HepG2 (cell line): Measurements from ENCODE around the gene METAP1D. TPM values are rescaled to one million over a fixed set of nuclear protein-coding genes. Genes with fewer than 3 reads are reported as not detected.

Experiments
- FOXA1 ChIP-seq, 2 experiments: fragments of 450-650 bp in 1 of 2; sonication (generic) in 1 of 2; formaldehyde crosslinking in 1 of 2; IDR thresholded peaks; 2 replicates each; pipeline versions ENCODE4 v1.4.0 to v1.6.1; 2016 to 2020; ENCODE audit warnings: missing genetic modification reagents in 1 of 2
- IKZF1 ChIP-seq: fragments of 450-650 bp; IDR thresholded peaks from 2 replicates; pipeline ENCODE4 v1.7.1; 2016
- SCMH1 ChIP-seq: sonication (generic); formaldehyde crosslinking; IDR thresholded peaks from 2 replicates; pipeline ENCODE4 v1.9.0; 2021; ENCODE audit warnings: missing genetic modification reagents, mild to moderate bottlenecking, borderline replicate concordance
- U2AF2 ChIP-seq: fragments of 200-400 bp; formaldehyde crosslinking; IDR thresholded peaks from 2 replicates; pipeline ENCODE4 v1.6.1; 2017; ENCODE audit warnings: low read depth, mild to moderate bottlenecking, low read length
- ZMYM4 ChIP-seq: sonication (generic); formaldehyde crosslinking; IDR thresholded peaks from 2 replicates; pipeline ENCODE4 v1.8.1; 2023; ENCODE audit warnings: mild to moderate bottlenecking, missing genetic modification reagents
- ZNF234 ChIP-seq: sonication (generic); formaldehyde crosslinking; conservative IDR thresholded peaks from 2 replicates; pipeline ENCODE4 v1.5.1; 2020; ENCODE audit warnings: mild to moderate bottlenecking, missing genetic modification reagents
- ZNF296 ChIP-seq: sonication (generic); formaldehyde crosslinking; conservative IDR thresholded peaks from 2 replicates; pipeline ENCODE4 v1.5.0; 2020; ENCODE audit warnings: mild to moderate bottlenecking, missing genetic modification reagents
- polyA plus RNA-seq, 8 experiments: library from polyadenylated mRNA; depleted of rRNA in 3 of 8; stranded (reverse) in 7 of 8; unstranded in 1 of 8; fragments of >200 nt; fragmentation: Illumina TruSeq in 4 of 8; extraction: Trizol in 4 of 8; gene quantifications; 2 replicates each; pipeline versions ENCODE4 v1.2.1 to v1.2.3, GENCODE V29; 2011 to 2016; ENCODE audit warnings: low read depth in 4 of 8, missing spikeins in 1 of 8, mixed read lengths in 1 of 8; ENCODE audit not compliant: insufficient read depth in 1 of 8
- total RNA-seq, 5 experiments: library from RNA; depleted of rRNA; stranded (reverse); fragments of >200 nt; fragmentation: Illumina TruSeq; extraction: Trizol; gene quantifications; 2 replicates each; pipeline ENCODE4 v1.2.3, GENCODE V29; 2016; ENCODE audit warnings: low read depth in 1 of 5
- TF ChIP-seq, protein P1 (sequence below): sonication (generic); formaldehyde crosslinking; IDR thresholded peaks from 2 replicates; pipeline ENCODE4 v1.8.1; 2022; ENCODE audit warnings: mild to moderate bottlenecking, missing genetic modification reagents
- TF ChIP-seq, protein P2 (sequence below): sonication (generic); formaldehyde crosslinking; IDR thresholded peaks from 2 replicates; pipeline ENCODE4 v1.4.0; 2020; ENCODE audit warnings: missing genetic modification reagents, borderline replicate concordance
- TF ChIP-seq, protein P3 (sequence below): sonication (generic); formaldehyde crosslinking; IDR thresholded peaks from 2 replicates; pipeline ENCODE4 v1.8.0; 2022; ENCODE audit warnings: mild to moderate bottlenecking, missing genetic modification reagents, moderate library complexity
- TF ChIP-seq, protein P4 (sequence below): sonication (generic); formaldehyde crosslinking; IDR thresholded peaks from 2 replicates; pipeline ENCODE4 v1.4.0; 2020; ENCODE audit warnings: missing genetic modification reagents
- TF ChIP-seq, protein P5 (sequence below): sonication (generic); formaldehyde crosslinking; IDR thresholded peaks from 2 replicates; pipeline ENCODE4 v1.9.0; 2022; ENCODE audit warnings: missing genetic modification reagents, mild to moderate bottlenecking, borderline replicate concordance
- TF ChIP-seq, protein P6 (sequence below): sonication (generic); formaldehyde crosslinking; IDR thresholded peaks from 2 replicates; pipeline ENCODE4 v1.8.1; 2023; ENCODE audit warnings: mild to moderate bottlenecking, missing genetic modification reagents

METAP1D gene
- total and polyA plus RNA-seq, 2 of the 13 experiments (the other 11 are each of a cell fraction or from before 2014, with no cell fraction given): 14.7 to 21.6 TPM

DNA sequence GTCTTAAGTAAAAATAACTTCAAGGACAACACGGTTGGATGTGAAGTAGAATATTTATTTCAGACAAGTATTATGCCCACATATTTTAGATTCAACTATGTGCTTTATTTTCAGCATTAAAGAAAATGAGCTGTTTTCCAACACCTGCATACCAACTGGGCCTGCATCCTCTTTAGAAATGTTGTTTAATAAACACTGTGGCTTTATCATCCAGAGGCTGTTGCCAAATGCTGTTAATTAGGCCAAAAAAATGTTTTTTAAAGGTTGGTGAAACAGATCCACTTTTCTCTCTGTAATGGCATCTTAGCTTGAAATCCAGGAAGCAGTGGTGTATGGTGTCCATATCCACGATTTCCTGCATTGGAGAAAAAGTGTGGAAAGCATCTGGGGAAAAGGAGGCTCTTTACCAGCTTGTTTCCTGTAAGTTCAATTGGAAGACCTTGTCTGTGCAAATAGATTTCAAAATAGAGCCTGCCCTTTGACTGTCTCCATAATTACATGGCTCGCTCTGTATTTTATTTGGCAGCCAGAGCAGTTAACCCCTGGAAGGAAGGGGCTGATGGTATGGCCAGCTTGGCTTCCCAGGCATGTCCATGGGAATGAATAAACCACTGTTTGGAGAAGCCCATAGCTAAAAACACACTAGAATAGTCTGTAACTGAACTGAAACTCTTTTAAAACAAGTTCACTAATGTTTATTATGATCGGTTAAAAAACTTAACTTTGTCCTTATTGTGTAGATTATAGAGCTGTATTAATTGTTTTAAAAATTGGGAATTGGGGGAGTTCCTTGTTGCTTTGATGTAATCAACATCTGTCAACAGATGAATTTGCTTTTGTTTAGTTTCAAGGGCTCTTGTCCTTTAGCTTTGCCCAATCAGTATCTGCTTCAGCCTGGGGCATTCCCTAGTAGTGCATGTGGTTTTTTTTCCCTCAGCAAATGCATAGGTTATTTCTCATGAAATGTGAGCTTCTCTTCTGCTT, 52.5 kb downstream of the METAP1D start (continued):
- TF ChIP-seq, protein P1, sequence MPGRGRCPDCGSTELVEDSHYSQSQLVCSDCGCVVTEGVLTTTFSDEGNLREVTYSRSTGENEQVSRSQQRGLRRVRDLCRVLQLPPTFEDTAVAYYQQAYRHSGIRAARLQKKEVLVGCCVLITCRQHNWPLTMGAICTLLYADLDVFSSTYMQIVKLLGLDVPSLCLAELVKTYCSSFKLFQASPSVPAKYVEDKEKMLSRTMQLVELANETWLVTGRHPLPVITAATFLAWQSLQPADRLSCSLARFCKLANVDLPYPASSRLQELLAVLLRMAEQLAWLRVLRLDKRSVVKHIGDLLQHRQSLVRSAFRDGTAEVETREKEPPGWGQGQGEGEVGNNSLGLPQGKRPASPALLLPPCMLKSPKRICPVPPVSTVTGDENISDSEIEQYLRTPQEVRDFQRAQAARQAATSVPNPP (CRISPR knock-in tag): peak; percentile 88; the same call in 1 of the 2 replicates
- TF ChIP-seq U2AF2 (no peak), IKZF1 (no peak), ZMYM4 (peak; percentile 96), FOXA1 (IDR thresholded peaks at IDR 0.05) (no peak), FOXA1 (CRISPR knock-in tag; IDR thresholded peaks at IDR 0.05) (peak; percentile 92), SCMH1 (CRISPR knock-in tag) (no peak), ZNF234 (no peak), ZNF296 (CRISPR knock-in tag) (no peak)
- TF ChIP-seq, protein P2, sequence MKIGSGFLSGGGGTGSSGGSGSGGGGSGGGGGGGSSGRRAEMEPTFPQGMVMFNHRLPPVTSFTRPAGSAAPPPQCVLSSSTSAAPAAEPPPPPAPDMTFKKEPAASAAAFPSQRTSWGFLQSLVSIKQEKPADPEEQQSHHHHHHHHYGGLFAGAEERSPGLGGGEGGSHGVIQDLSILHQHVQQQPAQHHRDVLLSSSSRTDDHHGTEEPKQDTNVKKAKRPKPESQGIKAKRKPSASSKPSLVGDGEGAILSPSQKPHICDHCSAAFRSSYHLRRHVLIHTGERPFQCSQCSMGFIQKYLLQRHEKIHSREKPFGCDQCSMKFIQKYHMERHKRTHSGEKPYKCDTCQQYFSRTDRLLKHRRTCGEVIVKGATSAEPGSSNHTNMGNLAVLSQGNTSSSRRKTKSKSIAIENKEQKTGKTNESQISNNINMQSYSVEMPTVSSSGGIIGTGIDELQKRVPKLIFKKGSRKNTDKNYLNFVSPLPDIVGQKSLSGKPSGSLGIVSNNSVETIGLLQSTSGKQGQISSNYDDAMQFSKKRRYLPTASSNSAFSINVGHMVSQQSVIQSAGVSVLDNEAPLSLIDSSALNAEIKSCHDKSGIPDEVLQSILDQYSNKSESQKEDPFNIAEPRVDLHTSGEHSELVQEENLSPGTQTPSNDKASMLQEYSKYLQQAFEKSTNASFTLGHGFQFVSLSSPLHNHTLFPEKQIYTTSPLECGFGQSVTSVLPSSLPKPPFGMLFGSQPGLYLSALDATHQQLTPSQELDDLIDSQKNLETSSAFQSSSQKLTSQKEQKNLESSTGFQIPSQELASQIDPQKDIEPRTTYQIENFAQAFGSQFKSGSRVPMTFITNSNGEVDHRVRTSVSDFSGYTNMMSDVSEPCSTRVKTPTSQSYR (CRISPR knock-in tag): peak; percentile 42; the same call in 1 of the 2 replicates
- TF ChIP-seq, protein P3, sequence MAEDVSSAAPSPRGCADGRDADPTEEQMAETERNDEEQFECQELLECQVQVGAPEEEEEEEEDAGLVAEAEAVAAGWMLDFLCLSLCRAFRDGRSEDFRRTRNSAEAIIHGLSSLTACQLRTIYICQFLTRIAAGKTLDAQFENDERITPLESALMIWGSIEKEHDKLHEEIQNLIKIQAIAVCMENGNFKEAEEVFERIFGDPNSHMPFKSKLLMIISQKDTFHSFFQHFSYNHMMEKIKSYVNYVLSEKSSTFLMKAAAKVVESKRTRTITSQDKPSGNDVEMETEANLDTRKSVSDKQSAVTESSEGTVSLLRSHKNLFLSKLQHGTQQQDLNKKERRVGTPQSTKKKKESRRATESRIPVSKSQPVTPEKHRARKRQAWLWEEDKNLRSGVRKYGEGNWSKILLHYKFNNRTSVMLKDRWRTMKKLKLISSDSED (CRISPR knock-in tag): no peak
- TF ChIP-seq, protein P4, sequence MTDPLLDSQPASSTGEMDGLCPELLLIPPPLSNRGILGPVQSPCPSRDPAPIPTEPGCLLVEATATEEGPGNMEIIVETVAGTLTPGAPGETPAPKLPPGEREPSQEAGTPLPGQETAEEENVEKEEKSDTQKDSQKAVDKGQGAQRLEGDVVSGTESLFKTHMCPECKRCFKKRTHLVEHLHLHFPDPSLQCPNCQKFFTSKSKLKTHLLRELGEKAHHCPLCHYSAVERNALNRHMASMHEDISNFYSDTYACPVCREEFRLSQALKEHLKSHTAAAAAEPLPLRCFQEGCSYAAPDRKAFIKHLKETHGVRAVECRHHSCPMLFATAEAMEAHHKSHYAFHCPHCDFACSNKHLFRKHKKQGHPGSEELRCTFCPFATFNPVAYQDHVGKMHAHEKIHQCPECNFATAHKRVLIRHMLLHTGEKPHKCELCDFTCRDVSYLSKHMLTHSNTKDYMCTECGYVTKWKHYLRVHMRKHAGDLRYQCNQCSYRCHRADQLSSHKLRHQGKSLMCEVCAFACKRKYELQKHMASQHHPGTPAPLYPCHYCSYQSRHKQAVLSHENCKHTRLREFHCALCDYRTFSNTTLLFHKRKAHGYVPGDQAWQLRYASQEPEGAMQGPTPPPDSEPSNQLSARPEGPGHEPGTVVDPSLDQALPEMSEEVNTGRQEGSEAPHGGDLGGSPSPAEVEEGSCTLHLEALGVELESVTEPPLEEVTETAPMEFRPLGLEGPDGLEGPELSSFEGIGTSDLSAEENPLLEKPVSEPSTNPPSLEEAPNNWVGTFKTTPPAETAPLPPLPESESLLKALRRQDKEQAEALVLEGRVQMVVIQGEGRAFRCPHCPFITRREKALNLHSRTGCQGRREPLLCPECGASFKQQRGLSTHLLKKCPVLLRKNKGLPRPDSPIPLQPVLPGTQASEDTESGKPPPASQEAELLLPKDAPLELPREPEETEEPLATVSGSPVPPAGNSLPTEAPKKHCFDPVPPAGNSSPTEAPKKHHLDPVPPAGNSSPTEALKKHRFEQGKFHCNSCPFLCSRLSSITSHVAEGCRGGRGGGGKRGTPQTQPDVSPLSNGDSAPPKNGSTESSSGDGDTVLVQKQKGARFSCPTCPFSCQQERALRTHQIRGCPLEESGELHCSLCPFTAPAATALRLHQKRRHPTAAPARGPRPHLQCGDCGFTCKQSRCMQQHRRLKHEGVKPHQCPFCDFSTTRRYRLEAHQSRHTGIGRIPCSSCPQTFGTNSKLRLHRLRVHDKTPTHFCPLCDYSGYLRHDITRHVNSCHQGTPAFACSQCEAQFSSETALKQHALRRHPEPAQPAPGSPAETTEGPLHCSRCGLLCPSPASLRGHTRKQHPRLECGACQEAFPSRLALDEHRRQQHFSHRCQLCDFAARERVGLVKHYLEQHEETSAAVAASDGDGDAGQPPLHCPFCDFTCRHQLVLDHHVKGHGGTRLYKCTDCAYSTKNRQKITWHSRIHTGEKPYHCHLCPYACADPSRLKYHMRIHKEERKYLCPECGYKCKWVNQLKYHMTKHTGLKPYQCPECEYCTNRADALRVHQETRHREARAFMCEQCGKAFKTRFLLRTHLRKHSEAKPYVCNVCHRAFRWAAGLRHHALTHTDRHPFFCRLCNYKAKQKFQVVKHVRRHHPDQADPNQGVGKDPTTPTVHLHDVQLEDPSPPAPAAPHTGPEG (CRISPR knock-in tag): 0 out of 2 replicates have a peak, but pooled peaks have one; percentile 43
- TF ChIP-seq, protein P5, sequence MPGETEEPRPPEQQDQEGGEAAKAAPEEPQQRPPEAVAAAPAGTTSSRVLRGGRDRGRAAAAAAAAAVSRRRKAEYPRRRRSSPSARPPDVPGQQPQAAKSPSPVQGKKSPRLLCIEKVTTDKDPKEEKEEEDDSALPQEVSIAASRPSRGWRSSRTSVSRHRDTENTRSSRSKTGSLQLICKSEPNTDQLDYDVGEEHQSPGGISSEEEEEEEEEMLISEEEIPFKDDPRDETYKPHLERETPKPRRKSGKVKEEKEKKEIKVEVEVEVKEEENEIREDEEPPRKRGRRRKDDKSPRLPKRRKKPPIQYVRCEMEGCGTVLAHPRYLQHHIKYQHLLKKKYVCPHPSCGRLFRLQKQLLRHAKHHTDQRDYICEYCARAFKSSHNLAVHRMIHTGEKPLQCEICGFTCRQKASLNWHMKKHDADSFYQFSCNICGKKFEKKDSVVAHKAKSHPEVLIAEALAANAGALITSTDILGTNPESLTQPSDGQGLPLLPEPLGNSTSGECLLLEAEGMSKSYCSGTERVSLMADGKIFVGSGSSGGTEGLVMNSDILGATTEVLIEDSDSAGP (CRISPR knock-in tag): no peak
- TF ChIP-seq, protein P6, sequence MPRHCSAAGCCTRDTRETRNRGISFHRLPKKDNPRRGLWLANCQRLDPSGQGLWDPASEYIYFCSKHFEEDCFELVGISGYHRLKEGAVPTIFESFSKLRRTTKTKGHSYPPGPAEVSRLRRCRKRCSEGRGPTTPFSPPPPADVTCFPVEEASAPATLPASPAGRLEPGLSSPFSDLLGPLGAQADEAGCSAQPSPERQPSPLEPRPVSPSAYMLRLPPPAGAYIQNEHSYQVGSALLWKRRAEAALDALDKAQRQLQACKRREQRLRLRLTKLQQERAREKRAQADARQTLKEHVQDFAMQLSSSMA (CRISPR knock-in tag): no peak
